Suprapubic skin (tissue), 4 donors: ENCODE measurements around the gene AKAP8L. TPM values are rescaled to one million over a fixed set of nuclear protein-coding genes. Genes with fewer than 3 reads are reported as not detected.

Experiments
- DNase-seq, 2 donors: peaks; one replicate each; pipeline ENCODE4 v3.0.0-alpha.2; 2019; ENCODE audit warnings: low spot score in 2 of 2
- H3K27ac ChIP-seq: fragments of 200-600 bp; sonication (generic); one replicate; pipeline ENCODE4 v1.5.1; 2019
- H3K27me3 ChIP-seq: fragments of 200-600 bp; sonication (generic); one replicate; pipeline ENCODE4 v1.5.1; 2019
- H3K36me3 ChIP-seq: fragments of 200-600 bp; sonication (generic); one replicate; pipeline ENCODE4 v1.5.1; 2019
- H3K4me1 ChIP-seq: fragments of 200-600 bp; sonication (generic); one replicate; pipeline ENCODE4 v1.5.1; 2019
- H3K4me3 ChIP-seq: fragments of 200-600 bp; sonication (generic); one replicate; pipeline ENCODE4 v1.5.1; 2019; ENCODE audit warnings: mild to moderate bottlenecking
- H3K9me3 ChIP-seq: fragments of 200-600 bp; sonication (generic); one replicate; pipeline ENCODE4 v1.5.1; 2019
- CTCF ChIP-seq, 2 donors: fragments of 200-600 bp in 1 of 2; fragments of 450-650 bp in 1 of 2; sonication (generic) in 1 of 2; IDR thresholded peaks; one replicate each; pipeline ENCODE4 v1.5.1; 2016 to 2019; ENCODE audit warnings: antibody characterized with exemption in 2 of 2, mild to moderate bottlenecking in 1 of 2, moderate library complexity in 1 of 2
- EP300 ChIP-seq: sonication (generic); formaldehyde crosslinking; IDR thresholded peaks from one replicate; pipeline ENCODE4 v1.6.1; 2017; ENCODE audit warnings: antibody characterized with exemption
- POLR2A ChIP-seq, 2 donors: fragments of 450-650 bp; IDR thresholded peaks; one replicate each; pipeline ENCODE4 v1.6.1; 2017; ENCODE audit warnings: antibody characterized with exemption in 2 of 2, mild to moderate bottlenecking in 2 of 2, moderate library complexity in 2 of 2
- POLR2AphosphoS5 ChIP-seq, 3 donors: sonication (generic); formaldehyde crosslinking; IDR thresholded peaks; one replicate each; pipeline ENCODE4 v1.6.1; 2017; ENCODE audit warnings: antibody characterized with exemption in 3 of 3
- WGBS: methylation state at CpG from one replicate; pipeline ENCODE4 v1.1.5; 2018; 5-methylcytosine and 5-hydroxymethylcytosine counted together
- total RNA-seq, 4 donors: library from RNA; depleted of rRNA; stranded (reverse); fragments of >200 nt; gene quantifications; one replicate each; pipeline ENCODE4 v1.1.0, GENCODE V29; 2016

AKAP8L gene
- total RNA-seq, 4 donors from 2014 or later: 97.5 to 259 (median 118) TPM

GRCh38 chr19:15432629-15433518 lies 14.1 kb upstream of the AKAP8L start:
- DNase-seq: peak; percentile 92
- 2% methylated on average over 48 of the region's 75 CpGs for WGBS
- H3K27ac ChIP-seq: peak overlapping the region; percentile 79
- peak overlapping the region; percentile 95 for H3K4me3 ChIP-seq
- H3K4me1 ChIP-seq: peaks cover 38% of the 10 kb centered on the region
- peaks cover 21% of the 10 kb centered on the region for H3K36me3 ChIP-seq
- no peaks in the 10 kb centered on the region for H3K27me3 ChIP-seq
- TF ChIP-seq EP300 (no peak), CTCF (IDR thresholded peaks at IDR 0.05) (no peak), POLR2AphosphoS5 (IDR thresholded peaks at IDR 0.05) (peak in 2 of 3 donors; percentile 29 to 50), POLR2A (IDR thresholded peaks at IDR 0.05) (peak in 1 of 2 donors; percentile 18)
- no peaks in the 10 kb centered on the region for H3K9me3 ChIP-seq

- no peaks in the 10 kb centered on the region for H3K27me3 ChIP-seq
- peaks cover 38% of the 10 kb centered on the region for H3K4me1 ChIP-seq
- peaks cover 29% of the 10 kb centered on the region for H3K36me3 ChIP-seq
- peak overlapping the region; percentile 74 for H3K27ac ChIP-seq
- H3K9me3 ChIP-seq: no peaks in the 10 kb centered on the region
- no peak for TF ChIP-seq POLR2A (IDR thresholded peaks at IDR 0.05)
- no peak for TF ChIP-seq POLR2AphosphoS5 (IDR thresholded peaks at IDR 0.05)
- no peak for TF ChIP-seq EP300
- TF ChIP-seq CTCF (IDR thresholded peaks at IDR 0.05): no peak
- H3K4me3 ChIP-seq: peak overlapping the region; percentile 95
- WGBS: 0% methylated on average over 2 of the region's 44 CpGs
- peak in 1 of 2 donors; percentile 64 for DNase-seq
Measured at GRCh38 chr19:15432018-15432494, 13.3 kb upstream of the AKAP8L start.

- Histone ChIP-seq H3K36me3 (peaks cover 34% of the 10 kb centered on the region), H3K27me3 (no peaks in the 10 kb centered on the region), H3K9me3 (no peaks in the 10 kb centered on the region), H3K4me1 (peaks cover 38% of the 10 kb centered on the region), H3K4me3 (peak overlapping the region; percentile 95), H3K27ac (no peak overlapping the region)
- WGBS: 13% methylated on average over 7 of the region's 7 CpGs
- DNase-seq: no peak
- TF ChIP-seq POLR2AphosphoS5 (IDR thresholded peaks at IDR 0.05) (no peak), CTCF (IDR thresholded peaks at IDR 0.05) (no peak), POLR2A (IDR thresholded peaks at IDR 0.05) (no peak), EP300 (no peak)
Measured at GRCh38 chr19:15431396-15432017, 12.7 kb upstream of the AKAP8L start.

- H3K4me1 ChIP-seq: peaks cover 38% of the 10 kb centered on the region
- H3K27ac ChIP-seq: no peak overlapping the region
- WGBS: 64% methylated on average over 7 of the region's 10 CpGs
- TF ChIP-seq EP300 (no peak), CTCF (IDR thresholded peaks at IDR 0.05) (no peak), POLR2A (IDR thresholded peaks at IDR 0.05) (no peak), POLR2AphosphoS5 (IDR thresholded peaks at IDR 0.05) (no peak)
- peak overlapping the region; percentile 95 for H3K4me3 ChIP-seq
- no peaks in the 10 kb centered on the region for H3K9me3 ChIP-seq
- DNase-seq: no peak
- peaks cover 43% of the 10 kb centered on the region for H3K36me3 ChIP-seq
- no peaks in the 10 kb centered on the region for H3K27me3 ChIP-seq
Measured at GRCh38 chr19:15430526-15431120, 11.8 kb upstream of the AKAP8L start.
